Neuronal stem cell (in vitro differentiated cells): ENCODE measurements around the gene TBC1D22A.

ENCODE experiments used
- DNase-seq: peaks from one replicate; pipeline ENCODE4 v3.0.0-alpha.2; 2013; ENCODE audit warnings: low spot score
- H2AFZ ChIP-seq: one replicate; pipeline ENCODE4 v1.6.1; 2013; ENCODE audit warnings: mild to moderate bottlenecking, low read length, inconsistent platforms
- H2AK5ac ChIP-seq: 2 replicates; pipeline ENCODE4 v1.6.1; 2013; ENCODE audit warnings: low read depth, mild to moderate bottlenecking, inconsistent platforms, low read length, moderate library complexity, mixed read lengths
- H2BK120ac ChIP-seq: 2 replicates; pipeline ENCODE4 v1.6.1; 2013; ENCODE audit warnings: low read depth, mild to moderate bottlenecking, inconsistent platforms, low read length, moderate library complexity, mixed read lengths
- H2BK12ac ChIP-seq: one replicate; pipeline ENCODE4 v1.6.1; 2013; ENCODE audit warnings: low read length, inconsistent platforms
- H2BK15ac ChIP-seq: 2 replicates; pipeline ENCODE4 v1.6.1; 2013; ENCODE audit warnings: mild to moderate bottlenecking, low read length, inconsistent platforms, mixed read lengths
- H2BK5ac ChIP-seq: one replicate; pipeline ENCODE4 v1.6.1; 2013; ENCODE audit warnings: inconsistent platforms, mild to moderate bottlenecking, low read length, moderate library complexity
- H3K14ac ChIP-seq: one replicate; pipeline ENCODE4 v1.6.1; 2013; ENCODE audit warnings: low read length, inconsistent platforms
- H3K18ac ChIP-seq: 2 replicates; pipeline ENCODE4 v1.6.1; 2013; ENCODE audit warnings: low read length, inconsistent platforms
- H3K23ac ChIP-seq: 2 replicates; pipeline ENCODE4 v1.6.1; 2013; ENCODE audit warnings: low read depth, mild to moderate bottlenecking, mixed read lengths, low read length, inconsistent platforms; ENCODE audit not compliant: poor library complexity
- H3K27ac ChIP-seq: replicated peaks from 3 replicates; pipeline ENCODE4 v1.5.1; 2013; ENCODE audit warnings: low read length, inconsistent platforms
- H3K27me3 ChIP-seq, 3 experiments: 2 replicates each; pipeline ENCODE4 v1.6.1; 2013; ENCODE audit warnings: low read length in 3 of 3, mild to moderate bottlenecking in 2 of 3, inconsistent platforms in 1 of 3, low read depth in 1 of 3, mixed read lengths in 1 of 3, moderate library complexity in 1 of 3; ENCODE audit not compliant: control insufficient read depth in 3 of 3, insufficient read depth in 3 of 3
- H3K36me3 ChIP-seq, 2 donors: replicated peaks in 1 of 2; 2 replicates each; pipeline ENCODE4 v1.6.1; 2013; ENCODE audit warnings: low read length in 2 of 2; ENCODE audit not compliant: control insufficient read depth in 2 of 2, insufficient read depth in 2 of 2
- H3K4ac ChIP-seq: 2 replicates; pipeline ENCODE4 v1.6.1; 2013; ENCODE audit warnings: inconsistent platforms, mild to moderate bottlenecking, low read length, moderate library complexity
- H3K4me1 ChIP-seq, 2 donors: 1 replicate in 1 of 2; 2 replicates in 1 of 2; pipeline ENCODE4 v1.6.1; 2013; ENCODE audit warnings: low read length in 2 of 2, low read depth in 1 of 2; ENCODE audit not compliant: control insufficient read depth in 2 of 2, insufficient read depth in 1 of 2
- H3K4me2 ChIP-seq: one replicate; pipeline ENCODE4 v1.6.1; 2013; ENCODE audit warnings: mild to moderate bottlenecking, low read length, inconsistent platforms; ENCODE audit not compliant: insufficient read depth, poor library complexity, severe bottlenecking
- H3K4me3 ChIP-seq, 2 donors: 2 replicates each; pipeline ENCODE4 v1.5.1; 2013; ENCODE audit warnings: low read length in 2 of 2, mild to moderate bottlenecking in 2 of 2, inconsistent platforms in 1 of 2, moderate library complexity in 1 of 2
- H3K79me1 ChIP-seq: one replicate; pipeline ENCODE4 v1.6.1; 2013; ENCODE audit warnings: low read depth, mild to moderate bottlenecking, inconsistent platforms, low read length, moderate library complexity
- H3K9ac ChIP-seq: one replicate; pipeline ENCODE4 v1.6.1; 2013; ENCODE audit warnings: mild to moderate bottlenecking, low read depth, low read length, inconsistent platforms; ENCODE audit not compliant: poor library complexity
- H3K9me3 ChIP-seq, 2 donors: replicated peaks in 1 of 2; 2 replicates each; pipeline versions ENCODE3 to v1.6.1; 2013; ENCODE audit warnings: low read length in 2 of 2, mild to moderate bottlenecking in 2 of 2, inconsistent platforms in 1 of 2, low read depth in 1 of 2, mixed read lengths in 1 of 2, moderate library complexity in 1 of 2; ENCODE audit not compliant: control insufficient read depth in 2 of 2, insufficient read depth in 1 of 2
- H4K8ac ChIP-seq: one replicate; pipeline ENCODE4 v1.6.1; 2013; ENCODE audit warnings: low read depth, mild to moderate bottlenecking, inconsistent platforms, low read length, moderate library complexity
- H4K91ac ChIP-seq: one replicate; pipeline ENCODE4 v1.6.1; 2013; ENCODE audit warnings: low read length, low read depth, mild to moderate bottlenecking, inconsistent platforms; ENCODE audit not compliant: poor library complexity
- WGBS, 2 donors: extraction: QIAGEN DNeasy Blood & Tissue Kit; methylation state at CpG; one replicate each; pipeline ENCODE4 v1.1.7; 2013; ENCODE audit warnings: missing lambda C conversion rate in 2 of 2, mixed read lengths in 1 of 2; ENCODE audit not compliant: insufficient read length in 2 of 2, insufficient replicate concordance in 1 of 2; ENCODE audit errors: extremely low coverage in 2 of 2; 5-methylcytosine and 5-hydroxymethylcytosine counted together

Gene TBC1D22A

GRCh38 chr22:47056361-47056760 lies 293.9 kb downstream of the TBC1D22A start:
- no peak overlapping the region for H3K27ac ChIP-seq
- H2BK12ac ChIP-seq: no peak overlapping the region
- no CpG with 5 or more reads among the region's 9 CpGs for WGBS, 2 donors
- no peak overlapping the region for H2AFZ ChIP-seq
- H3K23ac ChIP-seq: peak overlapping the region; percentile 10
- no peak overlapping the region for H2BK120ac ChIP-seq
- H3K36me3 ChIP-seq: no peaks in the 10 kb centered on the region
- H2BK5ac ChIP-seq: peak overlapping the region; percentile 29
- no peak overlapping the region for H2AK5ac ChIP-seq
- H3K4me2 ChIP-seq: no peak overlapping the region
- H2BK15ac ChIP-seq: no peak overlapping the region
- H3K4me1 ChIP-seq: peaks cover 6 to 23% of the 10 kb centered on the region in 2 donors
- no peak overlapping the region for H4K91ac ChIP-seq
- no peak overlapping the region for H3K4ac ChIP-seq
- no peaks in the 10 kb centered on the region for H3K27me3 ChIP-seq
- H3K4me3 ChIP-seq: no peak overlapping the region
- no peak overlapping the region for H4K8ac ChIP-seq
- peak overlapping the region; percentile 20 for H3K18ac ChIP-seq
- no peak overlapping the region for H3K9ac ChIP-seq
- DNase-seq: no peak
- no peaks in the 10 kb centered on the region for H3K9me3 ChIP-seq
- H3K14ac ChIP-seq: no peak overlapping the region
- peaks cover 4% of the 10 kb centered on the region for H3K79me1 ChIP-seq

- Histone ChIP-seq H2BK15ac (no peak overlapping the region), H4K91ac (peak overlapping the region; percentile 46), H3K23ac (peak overlapping the region; percentile 14), H2BK120ac (no peak overlapping the region), H3K27me3 (no peaks in the 10 kb centered on the region), H3K18ac (peak overlapping the region; percentile 77), H3K9ac (no peak overlapping the region), H2BK12ac (peak overlapping the region; percentile 16), H3K36me3 (no peaks in the 10 kb centered on the region), H3K14ac (peak overlapping the region; percentile 11), H3K4me3 (no peak overlapping the region), H3K4me1 (peaks cover 1 to 17% of the 10 kb centered on the region in 2 donors), H3K4me2 (no peak overlapping the region), H3K79me1 (peaks cover 4% of the 10 kb centered on the region), H4K8ac (no peak overlapping the region), H3K27ac (no peak overlapping the region), H2AK5ac (peak overlapping the region; percentile 79), H2AFZ (no peak overlapping the region), H3K4ac (no peak overlapping the region), H2BK5ac (peak overlapping the region; percentile 29), H3K9me3 (no peaks in the 10 kb centered on the region)
- no peak for DNase-seq
- no CpG with 5 or more reads among the region's 18 CpGs for WGBS, 2 donors
These were observed 294.5 kb downstream of the TBC1D22A start for GRCh38 chr22:47056776-47057470.

- Histone ChIP-seq H2BK15ac (no peak overlapping the region), H3K23ac (no peak overlapping the region), H3K36me3 (no peaks in the 10 kb centered on the region), H3K79me1 (peaks cover 2% of the 10 kb centered on the region), H3K27me3 (no peaks in the 10 kb centered on the region), H2AK5ac (peak overlapping the region; percentile 91), H2BK12ac (peak overlapping the region; percentile 16), H2AFZ (no peak overlapping the region), H3K4me3 (no peak overlapping the region), H3K14ac (no peak overlapping the region), H2BK5ac (no peak overlapping the region), H3K4me1 (peaks cover 0 to 15% of the 10 kb centered on the region in 2 donors), H2BK120ac (no peak overlapping the region), H4K91ac (no peak overlapping the region), H3K18ac (peak overlapping the region; percentile 83), H3K9ac (peak overlapping the region; percentile 22), H3K27ac (no peak overlapping the region), H3K9me3 (no peaks in the 10 kb centered on the region), H4K8ac (no peak overlapping the region), H3K4ac (no peak overlapping the region), H3K4me2 (no peak overlapping the region)
- no peak for DNase-seq
- WGBS, 2 donors: no CpG with 5 or more reads among the region's 16 CpGs
These were observed 295.6 kb downstream of the TBC1D22A start for GRCh38 chr22:47057916-47058585.

GRCh38 chr22:47059076-47059475 lies 296.6 kb downstream of the TBC1D22A start:
- Histone ChIP-seq H3K27ac (no peak overlapping the region), H3K4me1 (peaks cover 0 to 7% of the 10 kb centered on the region in 2 donors), H3K18ac (peak overlapping the region; percentile 40), H2BK5ac (no peak overlapping the region), H3K4me3 (no peak overlapping the region), H4K91ac (no peak overlapping the region), H3K9ac (no peak overlapping the region), H3K9me3 (no peaks in the 10 kb centered on the region), H3K4ac (no peak overlapping the region), H2BK12ac (no peak overlapping the region), H3K23ac (peak overlapping the region; percentile 35), H3K79me1 (peaks cover 2% of the 10 kb centered on the region), H3K36me3 (no peaks in the 10 kb centered on the region), H3K4me2 (no peak overlapping the region), H3K27me3 (no peaks in the 10 kb centered on the region), H3K14ac (no peak overlapping the region), H4K8ac (no peak overlapping the region), H2BK120ac (no peak overlapping the region), H2BK15ac (no peak overlapping the region), H2AFZ (no peak overlapping the region), H2AK5ac (no peak overlapping the region)
- no CpG with 5 or more reads among the region's 15 CpGs for WGBS, 2 donors
- no peak for DNase-seq
